ENCODE results near the gene PPP2R1B.

GRCh38 chr11:111778047-111778558 is 11.9 kb upstream of the PPP2R1B start:
- TF ChIP-seq CTCF (IDR thresholded peaks at IDR 0.05) (no peak), POLR2A (IDR thresholded peaks at IDR 0.05) (no peak)
